ENCODE results near the gene KIF5B. TPM values are rescaled to one million over a fixed set of nuclear protein-coding genes. Genes with fewer than 3 reads are reported as not detected.

KIF5B gene
- 254 and 255 TPM in 2 replicates for total RNA-seq

GRCh38 chr10:32056136-32057035, at the start of gene KIF5B:
KIF5B (minus strand) TSS chr10:32056425; CDS start chr10:32055973, 452 bp downstream.

Small RNAs within 50 kb of the gene (small RNA-seq; reads per million reads assigned to genes)
- gene RF00019: not detected
- not detected for gene RN7SL825P

Other genes starting within 250 kb of the KIF5B start
- gene ARHGAP12, start 127.6 kb downstream of the KIF5B start, total RNA-seq: 32.1 and 36.7 TPM in 2 replicates

All from thoracic aorta endothelial cell (primary cell).